SK-N-SH (cell line): ENCODE results near the gene UPB1. TPM values are rescaled to one million over a fixed set of nuclear protein-coding genes. Genes with fewer than 3 reads are reported as not detected.

Experiments used
- CTCF ChIA-PET: fragments of 300-600, 350-600 bp; formaldehyde crosslinking; extraction: SDS; loops from one replicate; lab custom pipeline; 2021; lab: Yijun Ruan, JAX
- POLR2A ChIA-PET: fragments of 350-600 bp; sonication (Branson Sonifier 250); formaldehyde crosslinking; extraction: SDS; loops from one replicate; lab custom pipeline; 2020; ENCODE audit warnings: antibody characterized with exemption, inconsistent platforms; lab: Yijun Ruan, JAX
- DNase-seq: peaks from one replicate; pipeline ENCODE4 v3.0.0; 2012
- H2AFZ ChIP-seq: fragments of 200-600 bp; sonication (generic); 2 replicates; pipeline ENCODE4 v1.8.1; 2016; ENCODE audit warnings: antibody characterized with exemption, mild to moderate bottlenecking, low read depth
- H3F3A ChIP-seq: fragments of 200-600 bp; sonication (generic); replicated peaks from 2 replicates; pipeline ENCODE3; 2016; ENCODE audit warnings: antibody characterized with exemption, mild to moderate bottlenecking; ENCODE audit not compliant: insufficient read depth
- H3K27ac ChIP-seq, 2 experiments: fragments of 200-500 bp in 1 of 2; fragments of 200-600 bp in 1 of 2; sonication (Bioruptor generic) in 1 of 2; sonication (generic), shearing (Covaris generic) in 1 of 2; 2 replicates each; pipeline versions ENCODE4 v1.5.1 to v1.6.1; 2014 to 2016; ENCODE audit warnings: low read depth in 2 of 2, inconsistent platforms in 1 of 2, low read length in 1 of 2, mild to moderate bottlenecking in 1 of 2, mixed read lengths in 1 of 2
- H3K27me3 ChIP-seq: fragments of 200-600 bp; sonication (generic), shearing (Covaris generic); 2 replicates; pipeline ENCODE4 v1.6.1; 2016; ENCODE audit warnings: mixed run types; ENCODE audit not compliant: insufficient read depth
- H3K36me3 ChIP-seq, 2 experiments: fragments of 200-500 bp in 1 of 2; fragments of 200-600 bp in 1 of 2; sonication (Bioruptor generic) in 1 of 2; sonication (generic) in 1 of 2; replicated peaks in 1 of 2; 2 replicates each; pipeline versions ENCODE3 to v1.5.1; 2014 to 2016; ENCODE audit warnings: low read length in 1 of 2, mild to moderate bottlenecking in 1 of 2; ENCODE audit not compliant: insufficient read depth in 2 of 2, control insufficient read depth in 1 of 2
- H3K4me1 ChIP-seq, 2 experiments: fragments of 200-500 bp in 1 of 2; fragments of 200-600 bp in 1 of 2; sonication (Bioruptor generic) in 1 of 2; sonication (generic), shearing (Covaris generic) in 1 of 2; 2 replicates each; pipeline versions ENCODE4 v1.5.1 to v1.6.1; 2014 to 2016; ENCODE audit warnings: low read depth in 1 of 2, low read length in 1 of 2, mixed run types in 1 of 2; ENCODE audit not compliant: insufficient read depth in 2 of 2, control insufficient read depth in 1 of 2
- H3K4me2 ChIP-seq: fragments of 200-600 bp; sonication (generic), shearing (Covaris generic); 2 replicates; pipeline ENCODE4 v1.6.1; 2017; ENCODE audit warnings: mixed run types
- H3K4me3 ChIP-seq, 2 experiments: fragments of 200-500 bp in 1 of 2; fragments of 200-600 bp in 1 of 2; sonication (Bioruptor generic) in 1 of 2; sonication (generic), shearing (Covaris generic) in 1 of 2; 2 replicates each; pipeline versions ENCODE4 v1.5.1 to v1.8.1; 2014 to 2016; ENCODE audit warnings: low read depth in 2 of 2, inconsistent platforms in 1 of 2, low read length in 1 of 2, mild to moderate bottlenecking in 1 of 2, mixed read lengths in 1 of 2, moderate library complexity in 1 of 2
- H3K79me2 ChIP-seq: fragments of 200-600 bp; sonication (generic); 2 replicates; pipeline ENCODE4 v1.8.1; 2017; ENCODE audit warnings: mild to moderate bottlenecking; ENCODE audit not compliant: insufficient read depth
- H3K9ac ChIP-seq: fragments of 200-600 bp; sonication (generic); 2 replicates; pipeline ENCODE4 v1.6.1; 2017; ENCODE audit warnings: mixed run types
- H3K9me2 ChIP-seq: fragments of 200-600 bp; sonication (generic); 2 replicates; pipeline ENCODE4 v1.6.1; 2017; ENCODE audit warnings: mixed run types
- H3K9me3 ChIP-seq: fragments of 200-600 bp; sonication (generic); 2 replicates; pipeline ENCODE4 v1.6.1; 2017; ENCODE audit warnings: mixed run types, mild to moderate bottlenecking, moderate library complexity
- H4K20me1 ChIP-seq: fragments of 200-600 bp; sonication (generic); 2 replicates; pipeline ENCODE4 v1.6.1; 2017; ENCODE audit warnings: mild to moderate bottlenecking, mixed run types; ENCODE audit not compliant: insufficient read depth
- ELF1 ChIP-seq: IDR thresholded peaks from 2 replicates; pipeline ENCODE4 v1.4.0; 2012
- EP300 ChIP-seq, 2 experiments: IDR thresholded peaks; 2 replicates each; pipeline versions ENCODE4 v1.4.0 to v1.6.1; 2012; ENCODE audit warnings: borderline replicate concordance in 1 of 2, low read depth in 1 of 2, low read length in 1 of 2
- EZH2phosphoT487 ChIP-seq: fragments of 200-600 bp; sonication (generic); IDR thresholded peaks from 2 replicates; pipeline ENCODE4 v1.6.1; 2017; ENCODE audit warnings: low read depth, mixed run types, mild to moderate bottlenecking, antibody characterized with exemption, moderate library complexity, borderline replicate concordance
- FOXJ3 ChIP-seq: sonication (generic); formaldehyde crosslinking; IDR thresholded peaks from 2 replicates; pipeline ENCODE4 v1.5.1; 2020; ENCODE audit warnings: mild to moderate bottlenecking, missing genetic modification reagents
- GATA2 ChIP-seq: sonication (generic); formaldehyde crosslinking; IDR thresholded peaks from 2 replicates; pipeline ENCODE4 v1.5.0; 2020; ENCODE audit warnings: mild to moderate bottlenecking, missing genetic modification reagents
- JUND ChIP-seq: IDR thresholded peaks from 2 replicates; pipeline ENCODE4 v1.4.0; 2012
- NRF1 ChIP-seq: IDR thresholded peaks from 2 replicates; pipeline ENCODE4 v1.6.1; 2012; ENCODE audit warnings: low read depth, mild to moderate bottlenecking, low read length
- POLR2AphosphoS5 ChIP-seq: IDR thresholded peaks from 2 replicates; pipeline ENCODE4 v1.6.1; 2012; ENCODE audit warnings: low read depth, low read length
- RAD21 ChIP-seq: IDR thresholded peaks from 2 replicates; pipeline ENCODE4 v1.6.1; 2012; ENCODE audit warnings: mild to moderate bottlenecking, low read length
- RCOR1 ChIP-seq: fragments of 150-350 bp; IDR thresholded peaks from 2 replicates; pipeline ENCODE4 v1.6.1; 2017; ENCODE audit warnings: antibody characterized with exemption, low read length
- RFX5 ChIP-seq: IDR thresholded peaks from 2 replicates; pipeline ENCODE4 v1.6.1; 2012; ENCODE audit warnings: mild to moderate bottlenecking, improper control_type of control experiment, low read length
- RXRA ChIP-seq: IDR thresholded peaks from 2 replicates; pipeline ENCODE4 v1.4.0; 2012; ENCODE audit warnings: low read depth, mild to moderate bottlenecking, borderline replicate concordance
- SIN3A ChIP-seq: IDR thresholded peaks from 2 replicates; pipeline ENCODE4 v1.6.1; 2012; ENCODE audit warnings: low read depth, mild to moderate bottlenecking, low read length, moderate library complexity, borderline replicate concordance
- SMC3 ChIP-seq: IDR thresholded peaks from 2 replicates; pipeline ENCODE4 v1.6.1; 2012; ENCODE audit warnings: low read depth, low read length, improper control_type of control experiment
- TCF12 ChIP-seq: IDR thresholded peaks from 2 replicates; pipeline ENCODE4 v1.4.0; 2012
- WGBS: methylation state at CpG from one replicate; pipeline ENCODE4 v1.1.6; 2017; ENCODE audit warnings: low lambda C conversion rate; 5-methylcytosine and 5-hydroxymethylcytosine counted together
- polyA plus RNA-seq, 3 experiments: library from polyadenylated mRNA; depleted of rRNA; stranded (reverse); fragments of >200 nt; gene quantifications; 2 replicates each; pipeline ENCODE4 v1.2.3, GENCODE V29; 2012
- TF ChIP-seq, protein P1 (sequence below): IDR thresholded peaks from 2 replicates; pipeline ENCODE4 v1.6.1; 2012; ENCODE audit warnings: mild to moderate bottlenecking, low read depth, low read length, moderate library complexity
- TF ChIP-seq, protein P2 (sequence below): fragments of 150-350 bp; IDR thresholded peaks from 2 replicates; pipeline ENCODE4 v1.6.1; 2017; ENCODE audit warnings: antibody characterized with exemption, low read length, low read depth, borderline replicate concordance

Gene UPB1
- polyA plus RNA-seq, 1 of the 3 experiments (the other 2 are of a cell fraction): 0.30 TPM

DNA sequence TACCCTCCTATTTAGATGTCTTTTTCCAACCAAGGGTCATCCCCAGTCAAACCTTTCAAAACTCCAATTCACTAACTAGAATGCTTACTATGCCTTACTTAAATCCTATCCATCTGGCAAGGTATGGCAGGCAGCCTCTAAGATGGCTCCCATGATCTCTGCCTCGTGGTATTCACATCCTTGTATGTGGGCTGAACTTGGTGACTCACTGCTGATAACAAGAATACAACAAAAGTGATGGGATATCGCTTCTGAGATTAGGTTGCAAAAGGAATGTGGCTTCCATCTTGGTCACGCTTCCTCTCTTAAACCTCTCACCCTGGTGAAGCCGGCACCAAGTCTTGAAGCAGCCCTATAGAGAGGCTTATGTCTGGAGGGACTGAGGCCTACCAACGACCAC is 29.6 kb upstream of the UPB1 start (continued):
- TF ChIP-seq, protein P1, sequence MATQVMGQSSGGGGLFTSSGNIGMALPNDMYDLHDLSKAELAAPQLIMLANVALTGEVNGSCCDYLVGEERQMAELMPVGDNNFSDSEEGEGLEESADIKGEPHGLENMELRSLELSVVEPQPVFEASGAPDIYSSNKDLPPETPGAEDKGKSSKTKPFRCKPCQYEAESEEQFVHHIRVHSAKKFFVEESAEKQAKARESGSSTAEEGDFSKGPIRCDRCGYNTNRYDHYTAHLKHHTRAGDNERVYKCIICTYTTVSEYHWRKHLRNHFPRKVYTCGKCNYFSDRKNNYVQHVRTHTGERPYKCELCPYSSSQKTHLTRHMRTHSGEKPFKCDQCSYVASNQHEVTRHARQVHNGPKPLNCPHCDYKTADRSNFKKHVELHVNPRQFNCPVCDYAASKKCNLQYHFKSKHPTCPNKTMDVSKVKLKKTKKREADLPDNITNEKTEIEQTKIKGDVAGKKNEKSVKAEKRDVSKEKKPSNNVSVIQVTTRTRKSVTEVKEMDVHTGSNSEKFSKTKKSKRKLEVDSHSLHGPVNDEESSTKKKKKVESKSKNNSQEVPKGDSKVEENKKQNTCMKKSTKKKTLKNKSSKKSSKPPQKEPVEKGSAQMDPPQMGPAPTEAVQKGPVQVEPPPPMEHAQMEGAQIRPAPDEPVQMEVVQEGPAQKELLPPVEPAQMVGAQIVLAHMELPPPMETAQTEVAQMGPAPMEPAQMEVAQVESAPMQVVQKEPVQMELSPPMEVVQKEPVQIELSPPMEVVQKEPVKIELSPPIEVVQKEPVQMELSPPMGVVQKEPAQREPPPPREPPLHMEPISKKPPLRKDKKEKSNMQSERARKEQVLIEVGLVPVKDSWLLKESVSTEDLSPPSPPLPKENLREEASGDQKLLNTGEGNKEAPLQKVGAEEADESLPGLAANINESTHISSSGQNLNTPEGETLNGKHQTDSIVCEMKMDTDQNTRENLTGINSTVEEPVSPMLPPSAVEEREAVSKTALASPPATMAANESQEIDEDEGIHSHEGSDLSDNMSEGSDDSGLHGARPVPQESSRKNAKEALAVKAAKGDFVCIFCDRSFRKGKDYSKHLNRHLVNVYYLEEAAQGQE: no peak
- TF ChIP-seq FOXJ3 (no peak), POLR2AphosphoS5 (no peak), SIN3A (no peak)
- TF ChIP-seq, protein P2, sequence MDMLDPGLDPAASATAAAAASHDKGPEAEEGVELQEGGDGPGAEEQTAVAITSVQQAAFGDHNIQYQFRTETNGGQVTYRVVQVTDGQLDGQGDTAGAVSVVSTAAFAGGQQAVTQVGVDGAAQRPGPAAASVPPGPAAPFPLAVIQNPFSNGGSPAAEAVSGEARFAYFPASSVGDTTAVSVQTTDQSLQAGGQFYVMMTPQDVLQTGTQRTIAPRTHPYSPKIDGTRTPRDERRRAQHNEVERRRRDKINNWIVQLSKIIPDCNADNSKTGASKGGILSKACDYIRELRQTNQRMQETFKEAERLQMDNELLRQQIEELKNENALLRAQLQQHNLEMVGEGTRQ: no peak

DNA sequence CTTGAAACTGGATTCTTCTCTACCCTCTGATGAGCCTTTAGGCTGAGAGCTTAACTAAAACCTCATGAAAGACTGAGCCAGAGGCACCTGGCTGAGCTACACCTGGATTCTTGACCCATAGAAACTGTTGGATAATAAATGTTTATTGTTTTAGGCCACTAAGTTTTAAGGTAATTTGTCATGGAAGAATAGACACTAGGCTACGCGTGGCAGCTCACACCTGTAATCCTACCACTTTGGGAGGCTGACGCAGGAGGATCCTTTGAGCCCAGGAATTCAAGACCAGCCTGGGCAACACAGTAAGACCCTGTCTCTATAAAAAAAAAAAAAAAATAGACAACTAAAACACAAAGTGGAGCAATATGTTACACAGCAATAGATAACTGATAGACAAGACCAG is 29.2 kb upstream of the UPB1 start:
- Histone ChIP-seq H3K4me1 (peaks cover 0 to 17% of the 10 kb centered on the region in 2 experiments; a peak in 3 of 4 replicates), H3K9ac (no peak overlapping the region), H4K20me1 (no peaks in the 10 kb centered on the region), H3K36me3 (no peaks in the 10 kb centered on the region), H3K79me2 (no peaks in the 10 kb centered on the region), H3K9me3 (no peaks in the 10 kb centered on the region), H3K27ac (peak overlapping the region in 1 of 2 experiments; percentile 89; a peak in 2 of 4 replicates), H3K4me2 (0 out of 2 replicates have a peak overlapping the region, but pooled peaks have one; percentile 71), H2AFZ (0 out of 2 replicates have a peak overlapping the region, but pooled peaks have one; percentile 66), H3K4me3 (no peak overlapping the region), H3K9me2 (no peaks in the 10 kb centered on the region), H3K27me3 (no peaks in the 10 kb centered on the region), H3F3A (peaks cover 14% of the 10 kb centered on the region)
- 100% methylated on average over 3 of the region's 3 CpGs for WGBS
- ChIA-PET POLR2A (no interaction called here), CTCF (interaction anchor here (0.9 to 1.5 kb wide), 2 partner anchors 10 to 37 kb away, joined by 3 read pairs; no protein-coding TSS in a partner anchor)
- no peak for DNase-seq
- no peak for TF ChIP-seq SMC3
- no peak for TF ChIP-seq TCF12
- TF ChIP-seq JUND: no peak
- TF ChIP-seq RXRA: no peak
- TF ChIP-seq RFX5: no peak
- no peak for TF ChIP-seq ELF1
- TF ChIP-seq EP300 (IDR thresholded peaks at IDR 0.05; ENCODE audit: borderline replicate concordance in 1 of 2, low read depth in 1 of 2, low read length in 1 of 2): no peak
- no peak for TF ChIP-seq GATA2 (CRISPR knock-in tag)
- TF ChIP-seq, protein P1: no peak
- no peak for TF ChIP-seq RCOR1
- no peak for TF ChIP-seq FOXJ3
- no peak for TF ChIP-seq RAD21
- no peak for TF ChIP-seq NRF1
- no peak for TF ChIP-seq EZH2phosphoT487
- TF ChIP-seq, protein P2: no peak
